Gastrocnemius medialis (tissue), 4 donors: Measurements from ENCODE around the gene TNFRSF1A.

Experiments
- CTCF ChIP-seq, 5 experiments: fragments of 450-650 bp in 3 of 5; fragments of 200-600 bp in 2 of 5; sonication (generic) in 2 of 5; IDR thresholded peaks in 4 of 5; conservative IDR thresholded peaks in 1 of 5; 1 replicate in 4 of 5; 2 replicates in 1 of 5; pipeline ENCODE4 v1.5.1; 2016 to 2019; ENCODE audit warnings: antibody characterized with exemption in 5 of 5, mild to moderate bottlenecking in 3 of 5, moderate library complexity in 3 of 5
- POLR2A ChIP-seq, 2 donors: fragments of 450-650 bp; IDR thresholded peaks; one replicate each; pipeline ENCODE4 v1.6.1; 2017; ENCODE audit warnings: antibody characterized with exemption in 2 of 2, mild to moderate bottlenecking in 2 of 2, moderate library complexity in 2 of 2

GRCh38 chr12:6362403-6362802, 20.5 kb upstream of the TNFRSF1A start:
- TF ChIP-seq CTCF (IDR thresholded peaks at IDR 0.05 in 4 of 5, conservative IDR thresholded peaks at IDR 0.05 in 1 of 5) (no peak), POLR2A (IDR thresholded peaks at IDR 0.05) (no peak)
